ENCODE data around the gene BCAS1.

- TF ChIP-seq ZFP30 (CRISPR knock-in tag; IDR thresholded peaks at IDR 0.05) (no peak), ISL1 (CRISPR knock-in tag; IDR thresholded peaks at IDR 0.05) (no peak), OSR1 (CRISPR knock-in tag; IDR thresholded peaks at IDR 0.05) (no peak)
Measured at GRCh38 chr20:54085910-54086309, 15.5 kb upstream of the BCAS1 start.
